ENCODE measurements around the gene DGCR6.

DNA sequence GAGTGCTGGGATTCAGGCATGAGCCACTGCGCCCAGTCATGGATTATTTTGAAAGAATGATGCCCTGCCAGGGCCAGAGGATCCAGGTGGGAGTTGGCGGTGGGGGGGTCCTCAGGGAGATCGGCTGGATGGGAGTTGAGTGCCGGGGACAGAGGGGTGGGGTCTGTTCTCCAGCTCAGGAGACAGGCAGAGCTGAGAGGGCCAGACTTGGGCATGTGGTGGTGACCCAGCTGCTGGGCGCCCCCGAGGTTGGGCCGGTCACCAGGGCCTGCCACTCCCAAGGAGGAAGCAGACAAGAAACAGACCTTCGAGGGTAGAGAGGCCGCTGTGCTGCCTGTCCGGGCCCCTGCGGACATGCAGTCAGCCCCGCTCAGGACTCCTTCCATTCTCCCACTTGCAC lies 41.8 kb downstream of the DGCR6 start:
- TF ChIP-seq, protein P1, sequence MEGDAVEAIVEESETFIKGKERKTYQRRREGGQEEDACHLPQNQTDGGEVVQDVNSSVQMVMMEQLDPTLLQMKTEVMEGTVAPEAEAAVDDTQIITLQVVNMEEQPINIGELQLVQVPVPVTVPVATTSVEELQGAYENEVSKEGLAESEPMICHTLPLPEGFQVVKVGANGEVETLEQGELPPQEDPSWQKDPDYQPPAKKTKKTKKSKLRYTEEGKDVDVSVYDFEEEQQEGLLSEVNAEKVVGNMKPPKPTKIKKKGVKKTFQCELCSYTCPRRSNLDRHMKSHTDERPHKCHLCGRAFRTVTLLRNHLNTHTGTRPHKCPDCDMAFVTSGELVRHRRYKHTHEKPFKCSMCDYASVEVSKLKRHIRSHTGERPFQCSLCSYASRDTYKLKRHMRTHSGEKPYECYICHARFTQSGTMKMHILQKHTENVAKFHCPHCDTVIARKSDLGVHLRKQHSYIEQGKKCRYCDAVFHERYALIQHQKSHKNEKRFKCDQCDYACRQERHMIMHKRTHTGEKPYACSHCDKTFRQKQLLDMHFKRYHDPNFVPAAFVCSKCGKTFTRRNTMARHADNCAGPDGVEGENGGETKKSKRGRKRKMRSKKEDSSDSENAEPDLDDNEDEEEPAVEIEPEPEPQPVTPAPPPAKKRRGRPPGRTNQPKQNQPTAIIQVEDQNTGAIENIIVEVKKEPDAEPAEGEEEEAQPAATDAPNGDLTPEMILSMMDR (IDR thresholded peaks at IDR 0.05) = no peak
- no peak for TF ChIP-seq POLR2AphosphoS5 (IDR thresholded peaks at IDR 0.05; ENCODE audit: insufficient read depth in 1 of 2, low read depth in 1 of 2)
